Fibroblast of lung (primary cell): ENCODE data around the gene AHSP. TPM values are rescaled to one million over a fixed set of nuclear protein-coding genes. Genes with fewer than 3 reads are reported as not detected.
A peak's percentile ranks its signal among the peaks of the same experiment; 100 is the strongest.

ENCODE experiments used
- DNase-seq, 2 donors: peaks; one replicate each; pipeline versions ENCODE4 v3.0.0 to v3.0.0-alpha.2; 2010; ENCODE audit warnings: low read depth in 2 of 2
- H2AFZ ChIP-seq: 2 replicates; pipeline ENCODE4 v1.5.1; 2012; ENCODE audit warnings: low read length, control low read depth, inconsistent platforms
- H3K27ac ChIP-seq: 2 replicates; pipeline ENCODE4 v1.5.1; 2011; ENCODE audit warnings: low read length, control low read depth; ENCODE audit not compliant: insufficient read depth
- H3K27me3 ChIP-seq: 2 replicates; pipeline ENCODE4 v1.5.1; 2011; ENCODE audit warnings: mild to moderate bottlenecking, low read length; ENCODE audit not compliant: control insufficient read depth, insufficient read depth
- H3K36me3 ChIP-seq: 2 replicates; pipeline ENCODE4 v1.5.1; 2011; ENCODE audit warnings: low read length; ENCODE audit not compliant: control insufficient read depth, insufficient read depth
- H3K4me1 ChIP-seq: 2 replicates; pipeline ENCODE4 v1.5.1; 2011; ENCODE audit warnings: low read length; ENCODE audit not compliant: control insufficient read depth, insufficient read depth; ENCODE audit errors: extremely low read depth
- H3K4me2 ChIP-seq: 2 replicates; pipeline ENCODE4 v1.5.1; 2011; ENCODE audit warnings: low read length, control low read depth; ENCODE audit not compliant: insufficient read depth; ENCODE audit errors: extremely low read depth
- H3K4me3 ChIP-seq, 4 experiments: fragments of 200-600 bp in 1 of 4; sonication (generic) in 1 of 4; replicated peaks in 1 of 4; 2 replicates each; pipeline ENCODE4 v1.5.1; 2011 to 2016; ENCODE audit warnings: low read length in 4 of 4, low read depth in 3 of 4, mild to moderate bottlenecking in 3 of 4, control low read depth in 2 of 4, inconsistent platforms in 1 of 4, mixed read lengths in 1 of 4; ENCODE audit not compliant: insufficient read depth in 1 of 4; ENCODE audit errors: control extremely low read depth in 1 of 4
- H3K79me2 ChIP-seq: 2 replicates; pipeline ENCODE4 v1.5.1; 2012; ENCODE audit warnings: mild to moderate bottlenecking, low read length, inconsistent platforms; ENCODE audit not compliant: control insufficient read depth, insufficient read depth
- H3K9ac ChIP-seq: 2 replicates; pipeline ENCODE4 v1.5.1; 2011; ENCODE audit warnings: mild to moderate bottlenecking, low read length, control low read depth; ENCODE audit not compliant: insufficient read depth
- H3K9me3 ChIP-seq: 2 replicates; pipeline ENCODE4 v1.5.1; 2012; ENCODE audit warnings: low read depth, low read length; ENCODE audit not compliant: control insufficient read depth, insufficient read depth
- H4K20me1 ChIP-seq: 2 replicates; pipeline ENCODE4 v1.5.1; 2011; ENCODE audit warnings: low read length; ENCODE audit not compliant: control insufficient read depth, insufficient read depth; ENCODE audit errors: extremely low read depth
- CTCF ChIP-seq, 2 donors: IDR thresholded peaks in 1 of 2; conservative IDR thresholded peaks in 1 of 2; 1 replicate in 1 of 2; 2 replicates in 1 of 2; pipeline ENCODE4 v1.5.1; 2011 to 2012; ENCODE audit warnings: low read length in 2 of 2, control low read depth in 1 of 2, inconsistent platforms in 1 of 2, low read depth in 1 of 2, mild to moderate bottlenecking in 1 of 2
- EZH2 ChIP-seq: IDR thresholded peaks from 2 replicates; pipeline ENCODE4 v1.5.1; 2012; ENCODE audit warnings: low read length, control low read depth, mild to moderate bottlenecking; ENCODE audit errors: missing control alignments
- polyA plus RNA-seq, 2 donors: library from polyadenylated mRNA; depleted of rRNA in 1 of 2; stranded (reverse) in 1 of 2; unstranded in 1 of 2; fragments of >200 nt; gene quantifications; 2 replicates each; pipeline ENCODE4 v1.2.1, GENCODE V29; 2011 to 2012; ENCODE audit warnings: missing spikeins in 1 of 2
- total RNA-seq: library from RNA; depleted of rRNA; stranded (reverse); fragments of >200 nt; gene quantifications from 2 replicates; pipeline ENCODE4 v1.2.1, GENCODE V29; 2014

The AHSP gene
- total and polyA plus RNA-seq, 2 donors (not counting 1 experiment from before 2014, with no cell fraction given) = not detected

- no peak for DNase-seq
- Histone ChIP-seq H3K27me3 (peaks cover 8% of the 10 kb centered on the region), H3K4me3 (no peak overlapping the region), H3K36me3 (no peaks in the 10 kb centered on the region), H3K79me2 (no peaks in the 10 kb centered on the region), H4K20me1 (no peaks in the 10 kb centered on the region), H3K27ac (no peak overlapping the region), H3K4me2 (no peak overlapping the region), H2AFZ (no peak overlapping the region), H3K9ac (no peak overlapping the region), H3K9me3 (no peaks in the 10 kb centered on the region), H3K4me1 (no peaks in the 10 kb centered on the region)
- TF ChIP-seq CTCF (conservative IDR thresholded peaks at IDR 0.05 in 1 of 2, IDR thresholded peaks at IDR 0.05 in 1 of 2; ENCODE audit: low read depth in 1 of 2, low read length in 2 of 2) (no peak), EZH2 (no peak)
Observed at GRCh38 chr16:31525113-31525512, 2.6 kb upstream of the AHSP start.

GRCh38 chr16:31528523-31529107, 915 bp downstream of the AHSP start:
- Histone ChIP-seq H3K4me2 (no peak overlapping the region), H3K27me3 (peaks cover 8% of the 10 kb centered on the region), H3K4me1 (no peaks in the 10 kb centered on the region), H3K79me2 (no peaks in the 10 kb centered on the region), H3K9ac (no peak overlapping the region), H2AFZ (no peak overlapping the region), H3K36me3 (no peaks in the 10 kb centered on the region), H3K4me3 (peak overlapping the region in 1 of 4 experiments; percentile 27), H4K20me1 (no peaks in the 10 kb centered on the region), H3K9me3 (no peaks in the 10 kb centered on the region), H3K27ac (no peak overlapping the region)
- TF ChIP-seq CTCF (conservative IDR thresholded peaks at IDR 0.05 in 1 of 2, IDR thresholded peaks at IDR 0.05 in 1 of 2; ENCODE audit: low read depth in 1 of 2, low read length in 2 of 2) (no peak), EZH2 (no peak)
- DNase-seq = no peak

GRCh38 chr16:31529108-31529936, 1.6 kb downstream of the AHSP start:
- Histone ChIP-seq H4K20me1 (no peaks in the 10 kb centered on the region), H3K9ac (no peak overlapping the region), H3K4me2 (no peak overlapping the region), H3K27ac (no peak overlapping the region), H2AFZ (no peak overlapping the region), H3K27me3 (peaks cover 8% of the 10 kb centered on the region), H3K4me3 (peak overlapping the region in 1 of 4 experiments; percentile 27), H3K4me1 (no peaks in the 10 kb centered on the region), H3K9me3 (no peaks in the 10 kb centered on the region), H3K36me3 (no peaks in the 10 kb centered on the region), H3K79me2 (no peaks in the 10 kb centered on the region)
- TF ChIP-seq EZH2 (peak; percentile 62), CTCF (conservative IDR thresholded peaks at IDR 0.05 in 1 of 2, IDR thresholded peaks at IDR 0.05 in 1 of 2; ENCODE audit: low read depth in 1 of 2, low read length in 2 of 2) (no peak)
- peak in 1 of 2 donors; percentile 61 for DNase-seq
